GM23338 (cell line): ENCODE data around the gene ZNF546. TPM values are rescaled to one million over a fixed set of nuclear protein-coding genes. Genes with fewer than 3 reads are reported as not detected.

Source experiments
- ATAC-seq: fragments of 200-7000 bp; cut with Tn5 transposase; 3 replicates; pipeline ENCODE4 v1.9.1; 2020
- DNase-seq: peaks from one replicate; pipeline ENCODE4 v3.0.0-alpha.2; 2015; ENCODE audit warnings: low spot score
- H2AFZ ChIP-seq: fragments of 200-600 bp; sonication (generic); 2 replicates; pipeline ENCODE4 v1.8.0; 2016; ENCODE audit warnings: antibody characterized with exemption, mild to moderate bottlenecking, moderate library complexity
- H3F3A ChIP-seq: fragments of 200-600 bp; sonication (generic); replicated peaks from 2 replicates; pipeline ENCODE4 v1.8.0; 2017; ENCODE audit warnings: antibody characterized with exemption, mixed run types, low read depth
- H3K27ac ChIP-seq: fragments of 200-600 bp; sonication (generic); 2 replicates; pipeline ENCODE4 v1.6.1; 2016; ENCODE audit warnings: low read depth
- H3K27me3 ChIP-seq: fragments of 200-600 bp; sonication (generic); 2 replicates; pipeline ENCODE4 v1.8.0; 2016; ENCODE audit warnings: mild to moderate bottlenecking, mixed run types, moderate library complexity; ENCODE audit not compliant: insufficient read depth
- H3K36me3 ChIP-seq: fragments of 200-600 bp; sonication (generic); 2 replicates; pipeline ENCODE4 v1.8.0; 2016; ENCODE audit warnings: mild to moderate bottlenecking; ENCODE audit not compliant: insufficient read depth
- H3K4me1 ChIP-seq: fragments of 200-600 bp; sonication (generic); 2 replicates; pipeline ENCODE4 v1.8.0; 2016; ENCODE audit warnings: mild to moderate bottlenecking, moderate library complexity; ENCODE audit not compliant: insufficient read depth
- H3K4me2 ChIP-seq: fragments of 200-600 bp; sonication (generic); 2 replicates; pipeline ENCODE4 v1.7.1; 2017; ENCODE audit warnings: mixed run types
- H3K4me3 ChIP-seq: fragments of 200-600 bp; sonication (generic); 2 replicates; pipeline ENCODE4 v1.6.1; 2016; ENCODE audit warnings: mixed run types
- H3K79me2 ChIP-seq: fragments of 200-600 bp; sonication (generic); replicated peaks from 2 replicates; pipeline ENCODE4 v1.8.0; 2017; ENCODE audit warnings: mild to moderate bottlenecking; ENCODE audit not compliant: insufficient read depth
- H3K9me2 ChIP-seq: fragments of 200-600 bp; sonication (generic); 2 replicates; pipeline ENCODE4 v1.8.0; 2017; ENCODE audit not compliant: insufficient read depth
- H4K20me1 ChIP-seq: fragments of 200-600 bp; sonication (generic); replicated peaks from 2 replicates; pipeline ENCODE4 v1.8.0; 2017; ENCODE audit warnings: mild to moderate bottlenecking; ENCODE audit not compliant: insufficient read depth
- H3K27ac Mint-ChIP-seq: 2 replicates; pipeline ENCODE4 v1.8.0; 2020; ENCODE audit warnings: inconsistent platforms, mild to moderate bottlenecking, moderate library complexity, mixed read lengths
- H3K27me3 Mint-ChIP-seq: 3 replicates; pipeline ENCODE4 v1.8.0; 2022; ENCODE audit warnings: low read depth, mild to moderate bottlenecking, moderate library complexity, mixed read lengths, inconsistent platforms; ENCODE audit not compliant: insufficient read depth, poor library complexity
- H3K36me3 Mint-ChIP-seq: 3 replicates; pipeline ENCODE4 v1.8.0; 2021; ENCODE audit warnings: low read depth, mild to moderate bottlenecking, inconsistent platforms, moderate library complexity, mixed read lengths
- H3K4me1 Mint-ChIP-seq: 3 replicates; pipeline ENCODE4 v1.8.0; 2020; ENCODE audit warnings: mild to moderate bottlenecking, inconsistent platforms, mixed read lengths
- H3K4me3 Mint-ChIP-seq: 3 replicates; pipeline ENCODE4 v1.8.0; 2021; ENCODE audit warnings: moderate library complexity, mild to moderate bottlenecking, inconsistent platforms, mixed read lengths
- H3K9me3 Mint-ChIP-seq: 3 replicates; pipeline ENCODE4 v1.8.0; 2020; ENCODE audit warnings: moderate library complexity, mild to moderate bottlenecking, inconsistent platforms, mixed read lengths
- CREB1 ChIP-seq: fragments of 250-450 bp; sonication (Bioruptor Pico); IDR thresholded peaks from 2 replicates; pipeline ENCODE4 v1.5.0; 2020; ENCODE audit warnings: low read depth, mild to moderate bottlenecking, moderate library complexity
- EZH2phosphoT487 ChIP-seq: fragments of 200-600 bp; sonication (generic); IDR thresholded peaks from one replicate; pipeline ENCODE4 v1.8.1; 2018; ENCODE audit warnings: antibody characterized with exemption; ENCODE audit not compliant: unreplicated experiment
- POLR2AphosphoS5 ChIP-seq: IDR thresholded peaks from 2 replicates; pipeline ENCODE4 v1.6.1; 2016; ENCODE audit warnings: antibody characterized with exemption, low read depth
- ZNF114 ChIP-seq: fragments of 250-450 bp; sonication (Bioruptor Pico); IDR thresholded peaks from 2 replicates; pipeline ENCODE4 v1.5.0; 2020; ENCODE audit warnings: mild to moderate bottlenecking, moderate library complexity
- ZNF331 ChIP-seq: fragments of 250-450 bp; sonication (Bioruptor Pico); IDR thresholded peaks from 2 replicates; pipeline ENCODE4 v1.5.0; 2020; ENCODE audit warnings: low read depth, mild to moderate bottlenecking, moderate library complexity
- polyA plus RNA-seq: library from polyadenylated mRNA; unstranded; fragments of >200 nt; fragmentation: Nextera tagmentation; extraction: Ambion mirVana; gene quantifications from 2 replicates; pipeline ENCODE4 v1.2.1, GENCODE V29; 2016
- total RNA-seq: library from RNA; depleted of rRNA; stranded (reverse); fragments of >200 nt; shearing (Covaris generic); gene quantifications from 2 replicates; pipeline ENCODE4 v1.2.3, GENCODE V29; 2014
- TF ChIP-seq, protein P1 (sequence below): IDR thresholded peaks from one replicate; pipeline ENCODE4 v1.6.1; 2018; ENCODE audit warnings: antibody characterized with exemption; ENCODE audit not compliant: unreplicated experiment
- TF ChIP-seq, protein P2 (sequence below), 2 experiments: fragments of 200-600 bp in 1 of 2; sonication (generic) in 1 of 2; conservative IDR thresholded peaks; 2 replicates each; pipeline versions ENCODE4 v1.5.1 to v1.6.1; 2016 to 2017; ENCODE audit warnings: antibody characterized with exemption in 2 of 2, low read depth in 2 of 2, mild to moderate bottlenecking in 2 of 2, moderate library complexity in 1 of 2
- TF ChIP-seq, protein P3 (sequence below): fragments of 250-450 bp; sonication (Bioruptor Pico); IDR thresholded peaks from 2 replicates; pipeline ENCODE4 v1.5.0; 2020; ENCODE audit warnings: mild to moderate bottlenecking, moderate library complexity

Gene ZNF546
- total and polyA plus RNA-seq, 2 experiments from 2014 or later, result 0.38 to 0.95 TPM

DNA sequence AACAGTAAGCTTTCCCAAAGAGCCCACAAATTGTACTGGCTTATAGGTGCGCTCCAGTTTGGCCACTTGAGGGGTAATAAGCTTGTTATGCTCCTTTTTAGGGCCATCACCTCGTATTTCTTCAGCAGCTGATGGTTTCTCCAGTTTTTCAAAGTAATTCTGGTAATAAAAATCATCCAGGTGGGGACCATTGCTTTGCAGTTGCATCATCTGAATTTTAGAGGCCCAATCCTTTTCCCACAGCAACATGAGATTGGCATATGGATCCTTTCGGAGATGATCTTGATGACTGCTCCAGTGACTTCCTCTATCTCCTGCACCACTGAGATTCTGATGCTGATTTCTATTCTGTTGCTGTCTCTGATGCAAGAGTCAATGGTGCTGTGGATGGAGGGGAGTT lies 27.1 kb downstream of the ZNF546 start (continued):
- TF ChIP-seq, protein P1, sequence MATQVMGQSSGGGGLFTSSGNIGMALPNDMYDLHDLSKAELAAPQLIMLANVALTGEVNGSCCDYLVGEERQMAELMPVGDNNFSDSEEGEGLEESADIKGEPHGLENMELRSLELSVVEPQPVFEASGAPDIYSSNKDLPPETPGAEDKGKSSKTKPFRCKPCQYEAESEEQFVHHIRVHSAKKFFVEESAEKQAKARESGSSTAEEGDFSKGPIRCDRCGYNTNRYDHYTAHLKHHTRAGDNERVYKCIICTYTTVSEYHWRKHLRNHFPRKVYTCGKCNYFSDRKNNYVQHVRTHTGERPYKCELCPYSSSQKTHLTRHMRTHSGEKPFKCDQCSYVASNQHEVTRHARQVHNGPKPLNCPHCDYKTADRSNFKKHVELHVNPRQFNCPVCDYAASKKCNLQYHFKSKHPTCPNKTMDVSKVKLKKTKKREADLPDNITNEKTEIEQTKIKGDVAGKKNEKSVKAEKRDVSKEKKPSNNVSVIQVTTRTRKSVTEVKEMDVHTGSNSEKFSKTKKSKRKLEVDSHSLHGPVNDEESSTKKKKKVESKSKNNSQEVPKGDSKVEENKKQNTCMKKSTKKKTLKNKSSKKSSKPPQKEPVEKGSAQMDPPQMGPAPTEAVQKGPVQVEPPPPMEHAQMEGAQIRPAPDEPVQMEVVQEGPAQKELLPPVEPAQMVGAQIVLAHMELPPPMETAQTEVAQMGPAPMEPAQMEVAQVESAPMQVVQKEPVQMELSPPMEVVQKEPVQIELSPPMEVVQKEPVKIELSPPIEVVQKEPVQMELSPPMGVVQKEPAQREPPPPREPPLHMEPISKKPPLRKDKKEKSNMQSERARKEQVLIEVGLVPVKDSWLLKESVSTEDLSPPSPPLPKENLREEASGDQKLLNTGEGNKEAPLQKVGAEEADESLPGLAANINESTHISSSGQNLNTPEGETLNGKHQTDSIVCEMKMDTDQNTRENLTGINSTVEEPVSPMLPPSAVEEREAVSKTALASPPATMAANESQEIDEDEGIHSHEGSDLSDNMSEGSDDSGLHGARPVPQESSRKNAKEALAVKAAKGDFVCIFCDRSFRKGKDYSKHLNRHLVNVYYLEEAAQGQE, result no peak
- no peak for TF ChIP-seq ZNF331 (CRISPR knock-in tag)
- TF ChIP-seq, protein P2, sequence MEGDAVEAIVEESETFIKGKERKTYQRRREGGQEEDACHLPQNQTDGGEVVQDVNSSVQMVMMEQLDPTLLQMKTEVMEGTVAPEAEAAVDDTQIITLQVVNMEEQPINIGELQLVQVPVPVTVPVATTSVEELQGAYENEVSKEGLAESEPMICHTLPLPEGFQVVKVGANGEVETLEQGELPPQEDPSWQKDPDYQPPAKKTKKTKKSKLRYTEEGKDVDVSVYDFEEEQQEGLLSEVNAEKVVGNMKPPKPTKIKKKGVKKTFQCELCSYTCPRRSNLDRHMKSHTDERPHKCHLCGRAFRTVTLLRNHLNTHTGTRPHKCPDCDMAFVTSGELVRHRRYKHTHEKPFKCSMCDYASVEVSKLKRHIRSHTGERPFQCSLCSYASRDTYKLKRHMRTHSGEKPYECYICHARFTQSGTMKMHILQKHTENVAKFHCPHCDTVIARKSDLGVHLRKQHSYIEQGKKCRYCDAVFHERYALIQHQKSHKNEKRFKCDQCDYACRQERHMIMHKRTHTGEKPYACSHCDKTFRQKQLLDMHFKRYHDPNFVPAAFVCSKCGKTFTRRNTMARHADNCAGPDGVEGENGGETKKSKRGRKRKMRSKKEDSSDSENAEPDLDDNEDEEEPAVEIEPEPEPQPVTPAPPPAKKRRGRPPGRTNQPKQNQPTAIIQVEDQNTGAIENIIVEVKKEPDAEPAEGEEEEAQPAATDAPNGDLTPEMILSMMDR (conservative IDR thresholded peaks at IDR 0.05; ENCODE audit: low read depth in 2 of 2), result no peak

DNA sequence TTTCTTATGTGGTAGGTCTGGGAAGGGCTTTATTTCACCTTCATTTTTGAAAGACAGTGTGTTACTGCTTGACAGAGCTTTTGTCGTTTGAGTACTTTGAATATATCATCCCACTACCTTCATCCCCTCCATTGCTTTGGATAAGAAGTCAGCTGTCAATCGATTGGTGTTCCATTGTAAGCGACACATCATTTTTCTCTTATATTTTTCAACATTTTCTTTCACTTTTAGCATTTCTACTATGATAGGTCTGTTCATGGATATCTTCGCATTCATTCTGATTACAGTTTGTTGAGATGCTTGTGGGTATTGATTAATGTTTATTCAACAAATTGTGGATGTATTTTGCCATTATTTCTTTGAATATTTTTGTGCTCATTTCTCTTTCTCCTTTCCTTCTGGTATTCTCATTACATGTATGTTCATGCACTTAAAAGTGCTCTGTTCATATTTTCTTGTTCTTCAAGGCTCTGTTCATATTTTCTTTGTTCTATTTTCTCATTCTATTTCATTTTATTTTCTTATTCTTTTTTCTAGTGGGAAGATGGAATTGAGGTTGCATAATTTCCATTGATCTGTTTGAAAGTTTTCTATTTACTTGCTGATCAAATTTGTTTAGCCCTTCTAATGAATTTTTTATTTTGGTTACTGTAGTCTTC lies 29.2 kb downstream of the ZNF546 start:
- Mint-ChIP-seq H3K9me3 (peaks cover 96% of the 10 kb centered on the region), H3K27ac (no peak overlapping the region), H3K4me3 (no peak overlapping the region), H3K4me1 (no peaks in the 10 kb centered on the region), H3K27me3 (peaks cover 4% of the 10 kb centered on the region), H3K36me3 (peaks cover 69% of the 10 kb centered on the region)
- Histone ChIP-seq H3K9me2 (no peaks in the 10 kb centered on the region), H2AFZ (no peak overlapping the region), H4K20me1 (no peaks in the 10 kb centered on the region), H3K4me2 (no peak overlapping the region), H3F3A (no peaks in the 10 kb centered on the region), H3K27me3 (no peaks in the 10 kb centered on the region), H3K36me3 (peaks cover 5% of the 10 kb centered on the region), H3K79me2 (no peaks in the 10 kb centered on the region), H3K27ac (no peak overlapping the region), H3K4me1 (no peaks in the 10 kb centered on the region), H3K4me3 (no peak overlapping the region)
- DNase-seq (no peak), ATAC-seq (no peak)
- TF ChIP-seq EZH2phosphoT487 (no peak), ZNF114 (CRISPR knock-in tag) (no peak), POLR2AphosphoS5 (no peak), CREB1 (no peak)
- TF ChIP-seq, protein P3, sequence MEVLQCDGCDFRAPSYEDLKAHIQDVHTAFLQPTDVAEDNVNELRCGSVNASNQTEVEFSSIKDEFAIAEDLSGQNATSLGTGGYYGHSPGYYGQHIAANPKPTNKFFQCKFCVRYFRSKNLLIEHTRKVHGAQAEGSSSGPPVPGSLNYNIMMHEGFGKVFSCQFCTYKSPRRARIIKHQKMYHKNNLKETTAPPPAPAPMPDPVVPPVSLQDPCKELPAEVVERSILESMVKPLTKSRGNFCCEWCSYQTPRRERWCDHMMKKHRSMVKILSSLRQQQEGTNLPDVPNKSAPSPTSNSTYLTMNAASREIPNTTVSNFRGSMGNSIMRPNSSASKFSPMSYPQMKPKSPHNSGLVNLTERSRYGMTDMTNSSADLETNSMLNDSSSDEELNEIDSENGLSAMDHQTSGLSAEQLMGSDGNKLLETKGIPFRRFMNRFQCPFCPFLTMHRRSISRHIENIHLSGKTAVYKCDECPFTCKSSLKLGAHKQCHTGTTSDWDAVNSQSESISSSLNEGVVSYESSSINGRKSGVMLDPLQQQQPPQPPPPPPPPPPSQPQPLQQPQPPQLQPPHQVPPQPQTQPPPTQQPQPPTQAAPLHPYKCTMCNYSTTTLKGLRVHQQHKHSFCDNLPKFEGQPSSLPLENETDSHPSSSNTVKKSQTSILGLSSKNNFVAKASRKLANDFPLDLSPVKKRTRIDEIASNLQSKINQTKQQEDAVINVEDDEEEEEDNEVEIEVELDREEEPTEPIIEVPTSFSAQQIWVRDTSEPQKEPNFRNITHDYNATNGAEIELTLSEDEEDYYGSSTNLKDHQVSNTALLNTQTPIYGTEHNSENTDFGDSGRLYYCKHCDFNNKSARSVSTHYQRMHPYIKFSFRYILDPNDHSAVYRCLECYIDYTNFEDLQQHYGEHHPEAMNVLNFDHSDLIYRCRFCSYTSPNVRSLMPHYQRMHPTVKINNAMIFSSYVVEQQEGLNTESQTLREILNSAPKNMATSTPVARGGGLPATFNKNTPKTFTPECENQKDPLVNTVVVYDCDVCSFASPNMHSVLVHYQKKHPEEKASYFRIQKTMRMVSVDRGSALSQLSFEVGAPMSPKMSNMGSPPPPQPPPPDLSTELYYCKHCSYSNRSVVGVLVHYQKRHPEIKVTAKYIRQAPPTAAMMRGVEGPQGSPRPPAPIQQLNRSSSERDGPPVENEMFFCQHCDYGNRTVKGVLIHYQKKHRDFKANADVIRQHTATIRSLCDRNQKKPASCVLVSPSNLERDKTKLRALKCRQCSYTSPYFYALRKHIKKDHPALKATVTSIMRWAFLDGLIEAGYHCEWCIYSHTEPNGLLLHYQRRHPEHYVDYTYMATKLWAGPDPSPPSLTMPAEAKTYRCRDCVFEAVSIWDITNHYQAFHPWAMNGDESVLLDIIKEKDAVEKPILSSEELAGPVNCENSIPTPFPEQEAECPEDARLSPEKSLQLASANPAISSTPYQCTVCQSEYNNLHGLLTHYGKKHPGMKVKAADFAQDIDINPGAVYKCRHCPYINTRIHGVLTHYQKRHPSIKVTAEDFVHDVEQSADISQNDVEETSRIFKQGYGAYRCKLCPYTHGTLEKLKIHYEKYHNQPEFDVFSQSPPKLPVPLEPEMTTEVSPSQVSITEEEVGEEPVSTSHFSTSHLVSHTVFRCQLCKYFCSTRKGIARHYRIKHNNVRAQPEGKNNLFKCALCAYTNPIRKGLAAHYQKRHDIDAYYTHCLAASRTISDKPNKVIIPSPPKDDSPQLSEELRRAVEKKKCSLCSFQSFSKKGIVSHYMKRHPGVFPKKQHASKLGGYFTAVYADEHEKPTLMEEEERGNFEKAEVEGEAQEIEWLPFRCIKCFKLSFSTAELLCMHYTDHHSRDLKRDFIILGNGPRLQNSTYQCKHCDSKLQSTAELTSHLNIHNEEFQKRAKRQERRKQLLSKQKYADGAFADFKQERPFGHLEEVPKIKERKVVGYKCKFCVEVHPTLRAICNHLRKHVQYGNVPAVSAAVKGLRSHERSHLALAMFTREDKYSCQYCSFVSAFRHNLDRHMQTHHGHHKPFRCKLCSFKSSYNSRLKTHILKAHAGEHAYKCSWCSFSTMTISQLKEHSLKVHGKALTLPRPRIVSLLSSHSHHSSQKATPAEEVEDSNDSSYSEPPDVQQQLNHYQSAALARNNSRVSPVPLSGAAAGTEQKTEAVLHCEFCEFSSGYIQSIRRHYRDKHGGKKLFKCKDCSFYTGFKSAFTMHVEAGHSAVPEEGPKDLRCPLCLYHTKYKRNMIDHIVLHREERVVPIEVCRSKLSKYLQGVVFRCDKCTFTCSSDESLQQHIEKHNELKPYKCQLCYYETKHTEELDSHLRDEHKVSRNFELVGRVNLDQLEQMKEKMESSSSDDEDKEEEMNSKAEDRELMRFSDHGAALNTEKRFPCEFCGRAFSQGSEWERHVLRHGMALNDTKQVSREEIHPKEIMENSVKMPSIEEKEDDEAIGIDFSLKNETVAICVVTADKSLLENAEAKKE (CRISPR knock-in tag), result no peak
